Mesothelial cell of epicardium (in vitro differentiated cells): Measurements from ENCODE around the gene TADA3. TPM values are rescaled to one million over a fixed set of nuclear protein-coding genes. Genes with fewer than 3 reads are reported as not detected.

Experiments
- DNase-seq, 2 experiments: peaks; one replicate each; pipeline ENCODE4 v3.0.0; 2021; ENCODE audit warnings: low spot score in 2 of 2; ENCODE audit not compliant: unreplicated experiment in 2 of 2
- H3K27ac Mint-ChIP-seq: 2 replicates; pipeline ENCODE4 v1.8.0; 2021; ENCODE audit warnings: mixed read lengths
- H3K27me3 Mint-ChIP-seq: 2 replicates; pipeline ENCODE4 v1.8.0; 2021; ENCODE audit warnings: low read depth, mixed read lengths
- H3K36me3 Mint-ChIP-seq: 2 replicates; pipeline ENCODE4 v1.8.0; 2021; ENCODE audit warnings: mixed read lengths
- H3K4me1 Mint-ChIP-seq: 2 replicates; pipeline ENCODE4 v1.8.0; 2021; ENCODE audit warnings: mixed read lengths
- H3K4me3 Mint-ChIP-seq: 2 replicates; pipeline ENCODE4 v1.8.0; 2021; ENCODE audit warnings: mild to moderate bottlenecking, moderate library complexity, mixed read lengths
- H3K9me3 Mint-ChIP-seq: 2 replicates; pipeline ENCODE4 v1.8.0; 2021; ENCODE audit warnings: mixed read lengths
- CTCF ChIP-seq: fragments of 200-600 bp; sonication (generic); IDR thresholded peaks from one replicate; pipeline ENCODE4 v1.5.0; 2021; ENCODE audit warnings: antibody characterized with exemption; ENCODE audit not compliant: unreplicated experiment
- total RNA-seq: library from RNA; stranded (reverse); gene quantifications from 3 replicates; pipeline ENCODE4 v1.2.1, GENCODE V29; 2021

Gene TADA3
- total RNA-seq, 1 donor from 2014 or later, result 67.2 TPM

- Mint-ChIP-seq H3K27ac (no peak overlapping the region), H3K9me3 (no peaks in the 10 kb centered on the region), H3K4me1 (peaks cover 22% of the 10 kb centered on the region), H3K36me3 (peaks cover 25% of the 10 kb centered on the region), H3K4me3 (no peak overlapping the region), H3K27me3 (no peaks in the 10 kb centered on the region)
- DNase-seq, result no peak
- no peak for TF ChIP-seq CTCF
These were observed 45.0 kb downstream of the TADA3 start for GRCh38 chr3:9747267-9747666.

- Mint-ChIP-seq H3K4me3 (no peak overlapping the region), H3K4me1 (peaks cover 16% of the 10 kb centered on the region), H3K36me3 (peaks cover 21% of the 10 kb centered on the region), H3K9me3 (no peaks in the 10 kb centered on the region), H3K27me3 (no peaks in the 10 kb centered on the region), H3K27ac (no peak overlapping the region)
- no peak for DNase-seq
- TF ChIP-seq CTCF, result no peak
These were observed 45.9 kb downstream of the TADA3 start for GRCh38 chr3:9746330-9746729.

- peaks cover 12% of the 10 kb centered on the region for H3K4me1 Mint-ChIP-seq
These were observed 46.8 kb downstream of the TADA3 start for GRCh38 chr3:9745521-9745920.

GRCh38 chr3:9744162-9744561, 48.1 kb downstream of the TADA3 start:
- Mint-ChIP-seq H3K4me3 (no peak overlapping the region), H3K36me3 (peaks cover 29% of the 10 kb centered on the region), H3K9me3 (no peaks in the 10 kb centered on the region), H3K27me3 (no peaks in the 10 kb centered on the region), H3K4me1 (peaks cover 2% of the 10 kb centered on the region), H3K27ac (no peak overlapping the region)
- TF ChIP-seq CTCF, result no peak
- DNase-seq, result no peak

More at GRCh38 chr3:9745521-9745920, 46.8 kb downstream of the TADA3 start:
- no peak for DNase-seq
- Mint-ChIP-seq H3K27me3 (no peaks in the 10 kb centered on the region), H3K36me3 (peaks cover 22% of the 10 kb centered on the region), H3K9me3 (no peaks in the 10 kb centered on the region), H3K4me3 (no peak overlapping the region), H3K27ac (no peak overlapping the region)
- no peak for TF ChIP-seq CTCF

- H3K27ac Mint-ChIP-seq, result no peak overlapping the region
- H3K27me3 Mint-ChIP-seq, result no peaks in the 10 kb centered on the region
- no peak overlapping the region for H3K4me3 Mint-ChIP-seq
- no peaks in the 10 kb centered on the region for H3K4me1 Mint-ChIP-seq
- no peaks in the 10 kb centered on the region for H3K9me3 Mint-ChIP-seq
- DNase-seq, result no peak
- H3K36me3 Mint-ChIP-seq, result peaks cover 32% of the 10 kb centered on the region
- TF ChIP-seq CTCF, result no peak
These were observed 48.7 kb downstream of the TADA3 start for GRCh38 chr3:9743548-9743947.

GRCh38 chr3:9742560-9742959, 49.7 kb downstream of the TADA3 start:
- DNase-seq, result no peak
- peaks cover 31% of the 10 kb centered on the region for H3K36me3 Mint-ChIP-seq
- no peak for TF ChIP-seq CTCF

More at GRCh38 chr3:9742560-9742959, 49.7 kb downstream of the TADA3 start:
- Mint-ChIP-seq H3K27me3 (no peaks in the 10 kb centered on the region), H3K4me3 (no peak overlapping the region), H3K9me3 (no peaks in the 10 kb centered on the region), H3K27ac (no peak overlapping the region), H3K4me1 (no peaks in the 10 kb centered on the region)
